OCI-LY7 (cell line): ENCODE results near the gene UGT1A3. TPM values are rescaled to one million over a fixed set of nuclear protein-coding genes. Genes with fewer than 3 reads are reported as not detected.
"Not testable (repeated sequence)": the region's sequence is repeated elsewhere in the genome, so short reads cannot be mapped to it uniquely, and the experiment has no call there.

ENCODE experiments used
- BruUV-seq: library from RNA; stranded (reverse); fragments of 400-500 nt; replicated peaks from 2 replicates; lab custom pipeline; 2021; lab: Mats Ljungman, UMichigan
- CTCF ChIA-PET: fragments of 300-600 bp; sonication (Branson Sonifier 250); formaldehyde crosslinking; loops from one replicate; lab custom pipeline; 2022; ENCODE audit warnings: antibody characterized with exemption; ENCODE audit not compliant: unreplicated experiment; lab: Charles Lee
- POLR2A ChIA-PET: fragments of 300-600 bp; sonication (Branson Sonifier 250); formaldehyde crosslinking; loops from one replicate; lab custom pipeline; 2022; ENCODE audit warnings: antibody characterized with exemption; lab: Charles Lee
- DNase-seq: peaks from one replicate; pipeline ENCODE4 v3.0.0-alpha.2; 2015; ENCODE audit warnings: low spot score
- H2AFZ ChIP-seq: fragments of 200-600 bp; sonication (generic), shearing (Covaris generic); 2 replicates; pipeline ENCODE4 v1.6.1; 2014; ENCODE audit warnings: mild to moderate bottlenecking, antibody characterized with exemption, low read length, moderate library complexity
- H3K27ac ChIP-seq: fragments of 200-600 bp; sonication (generic); 2 replicates; pipeline ENCODE4 v1.5.1; 2014; ENCODE audit warnings: mixed run types, low read depth, mild to moderate bottlenecking, moderate library complexity, low read length, inconsistent platforms; ENCODE audit not compliant: poor library complexity, severe bottlenecking
- H3K36me3 ChIP-seq: fragments of 200-600 bp; sonication (generic); 2 replicates; pipeline ENCODE4 v1.6.1; 2014; ENCODE audit warnings: mild to moderate bottlenecking, antibody characterized with exemption, low read length, moderate library complexity, mixed read lengths; ENCODE audit not compliant: insufficient read depth
- H3K4me1 ChIP-seq: fragments of 200-600 bp; sonication (generic); 2 replicates; pipeline ENCODE4 v1.5.1; 2014; ENCODE audit warnings: mild to moderate bottlenecking, low read length; ENCODE audit not compliant: insufficient read depth, poor library complexity, severe bottlenecking
- H3K4me2 ChIP-seq: fragments of 200-600 bp; sonication (generic); 2 replicates; pipeline ENCODE4 v1.6.1; 2014; ENCODE audit warnings: mild to moderate bottlenecking, low read length
- H3K4me3 ChIP-seq: fragments of 200-600 bp; sonication (generic); 2 replicates; pipeline ENCODE4 v1.5.1; 2014; ENCODE audit warnings: mild to moderate bottlenecking, low read depth, low read length; ENCODE audit not compliant: poor library complexity, severe bottlenecking
- H3K79me2 ChIP-seq: fragments of 200-600 bp; sonication (generic); 2 replicates; pipeline ENCODE4 v1.6.1; 2016; ENCODE audit warnings: low read depth, mild to moderate bottlenecking, low read length, moderate library complexity, mixed read lengths; ENCODE audit not compliant: insufficient read depth
- H3K9me2 ChIP-seq: fragments of 200-600 bp; sonication (generic); 2 replicates; pipeline ENCODE4 v1.6.1; 2016; ENCODE audit warnings: mild to moderate bottlenecking, low read length, mixed read lengths; ENCODE audit not compliant: insufficient read depth
- H3K9me3 ChIP-seq: fragments of 200-600 bp; sonication (generic); 2 replicates; pipeline ENCODE4 v1.6.1; 2014; ENCODE audit warnings: mild to moderate bottlenecking, mixed run types, low read length, mixed read lengths
- H4K20me1 ChIP-seq: fragments of 200-600 bp; sonication (generic); 2 replicates; pipeline ENCODE4 v1.6.1; 2014; ENCODE audit warnings: mild to moderate bottlenecking, antibody characterized with exemption, low read length, moderate library complexity, mixed read lengths; ENCODE audit not compliant: insufficient read depth
- EZH2phosphoT487 ChIP-seq: fragments of 200-600 bp; sonication (generic); IDR thresholded peaks from 2 replicates; pipeline ENCODE4 v1.6.1; 2018; ENCODE audit warnings: low read depth, borderline replicate concordance, mild to moderate bottlenecking, mixed run types, antibody characterized with exemption, low read length, moderate library complexity, mixed read lengths
- intact Hi-C: fragments of 100-400 bp; cut with micrococcal nuclease; formaldehyde crosslinking; loops from one replicate; pipeline ENCODE4 v1.10.0; 2022; ENCODE audit not compliant: unreplicated experiment
- total RNA-seq, 2 experiments: library from RNA; depleted of rRNA in 1 of 2; stranded (reverse); fragments of >200 nt in 1 of 2; shearing (Covaris generic) in 1 of 2; gene quantifications; 2 replicates each; pipeline ENCODE4 v1.2.3, GENCODE V29; 2014 to 2022
- TF ChIP-seq, protein P1 (sequence below): fragments of 200-600 bp; sonication (generic); conservative IDR thresholded peaks from 2 replicates; pipeline ENCODE4 v1.5.1; 2014; ENCODE audit warnings: mild to moderate bottlenecking, antibody characterized with exemption, low read length, moderate library complexity, mixed read lengths

Gene UGT1A3
- total RNA-seq, 2 experiments from 2014 or later: not detected

DNA sequence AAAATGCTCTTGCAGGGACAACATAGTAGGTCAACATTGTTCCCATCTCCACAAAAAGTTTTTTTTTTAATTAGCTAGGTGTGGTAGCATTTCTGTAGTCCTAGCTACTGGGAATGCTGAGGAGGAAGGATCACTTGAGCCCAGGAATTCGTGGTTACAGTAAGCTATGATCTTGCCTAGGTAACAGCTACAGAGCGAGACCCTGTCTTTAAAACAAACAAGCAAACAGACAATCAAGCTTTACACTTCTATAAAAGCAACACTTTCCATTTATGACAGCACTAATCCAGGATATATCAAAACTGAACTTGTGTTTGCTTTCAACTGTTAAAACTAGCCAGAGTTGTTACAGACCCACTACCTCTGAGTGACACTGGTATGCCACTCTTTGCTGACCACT is 12.0 kb downstream of the UGT1A3 start:
- CTCF ChIA-PET: no interaction called here
- no TSS peak for BruUV-seq

DNA sequence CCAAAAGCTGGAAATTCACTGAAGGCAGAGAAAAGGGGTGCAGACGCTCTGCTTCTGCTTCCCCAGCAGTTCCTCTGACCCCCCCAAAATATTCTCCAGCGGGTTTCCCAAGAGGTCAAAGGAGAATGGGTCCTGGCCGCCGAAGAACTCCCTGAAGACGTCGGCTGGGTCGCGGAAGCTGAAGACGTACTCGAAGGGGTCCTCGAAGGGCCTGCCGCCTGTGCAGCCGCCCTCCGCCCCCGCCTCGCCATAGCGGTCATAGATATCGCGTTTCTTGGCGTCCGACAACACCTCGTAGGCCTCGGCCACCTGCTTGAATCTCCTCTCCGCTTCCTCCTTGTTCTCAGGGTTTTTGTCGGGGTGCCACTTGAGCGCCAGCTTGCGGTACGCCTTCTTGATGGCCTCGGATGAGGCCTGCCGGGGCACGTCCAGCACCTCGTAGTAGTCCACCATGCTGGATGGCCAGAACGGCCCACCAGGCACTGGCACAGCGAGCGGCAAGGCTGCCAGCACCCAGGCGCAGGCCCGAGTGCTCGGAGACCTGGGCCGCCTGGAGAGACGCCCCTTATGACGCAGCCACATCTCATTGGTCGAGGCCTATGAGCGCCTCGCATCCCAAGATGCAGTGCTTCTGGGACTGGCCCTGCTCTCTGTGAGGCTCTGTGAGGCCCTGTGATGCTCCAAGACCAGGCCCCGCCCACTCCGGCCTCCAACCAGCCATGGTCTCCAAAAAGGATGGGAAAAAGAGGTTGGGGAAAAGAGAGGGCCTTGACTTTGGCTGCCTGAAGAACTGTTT is 14.8 kb downstream of the UGT1A3 start:
- DNase-seq: no peak
- no peaks in the 10 kb centered on the region for H3K36me3 ChIP-seq
- H3K79me2 ChIP-seq: no peaks in the 10 kb centered on the region
- CTCF ChIA-PET: no interaction called here
- no peaks in the 10 kb centered on the region for H3K9me3 ChIP-seq
- H3K4me1 ChIP-seq: no peaks in the 10 kb centered on the region
- H4K20me1 ChIP-seq: no peaks in the 10 kb centered on the region
- no peak overlapping the region for H2AFZ ChIP-seq
- TF ChIP-seq, protein P1, sequence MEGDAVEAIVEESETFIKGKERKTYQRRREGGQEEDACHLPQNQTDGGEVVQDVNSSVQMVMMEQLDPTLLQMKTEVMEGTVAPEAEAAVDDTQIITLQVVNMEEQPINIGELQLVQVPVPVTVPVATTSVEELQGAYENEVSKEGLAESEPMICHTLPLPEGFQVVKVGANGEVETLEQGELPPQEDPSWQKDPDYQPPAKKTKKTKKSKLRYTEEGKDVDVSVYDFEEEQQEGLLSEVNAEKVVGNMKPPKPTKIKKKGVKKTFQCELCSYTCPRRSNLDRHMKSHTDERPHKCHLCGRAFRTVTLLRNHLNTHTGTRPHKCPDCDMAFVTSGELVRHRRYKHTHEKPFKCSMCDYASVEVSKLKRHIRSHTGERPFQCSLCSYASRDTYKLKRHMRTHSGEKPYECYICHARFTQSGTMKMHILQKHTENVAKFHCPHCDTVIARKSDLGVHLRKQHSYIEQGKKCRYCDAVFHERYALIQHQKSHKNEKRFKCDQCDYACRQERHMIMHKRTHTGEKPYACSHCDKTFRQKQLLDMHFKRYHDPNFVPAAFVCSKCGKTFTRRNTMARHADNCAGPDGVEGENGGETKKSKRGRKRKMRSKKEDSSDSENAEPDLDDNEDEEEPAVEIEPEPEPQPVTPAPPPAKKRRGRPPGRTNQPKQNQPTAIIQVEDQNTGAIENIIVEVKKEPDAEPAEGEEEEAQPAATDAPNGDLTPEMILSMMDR: no peak
- TF ChIP-seq EZH2phosphoT487: no peak
- H3K4me2 ChIP-seq: no peak overlapping the region
- intact Hi-C loops: no loop called here
- BruUV-seq: no TSS peak
- H3K4me3 ChIP-seq: no peak overlapping the region
- H3K27ac ChIP-seq: no peak overlapping the region
- POLR2A ChIA-PET: no interaction called here
- H3K9me2 ChIP-seq: no peaks in the 10 kb centered on the region

More for the DNA sequence above, 12.0 kb downstream of the UGT1A3 start:
- Histone ChIP-seq H3K79me2 (no peaks in the 10 kb centered on the region), H3K4me1 (no peaks in the 10 kb centered on the region), H3K4me2 (no peak overlapping the region), H4K20me1 (no peaks in the 10 kb centered on the region), H3K36me3 (no peaks in the 10 kb centered on the region), H3K9me3 (no peaks in the 10 kb centered on the region), H3K27ac (no peak overlapping the region), H3K9me2 (no peaks in the 10 kb centered on the region), H2AFZ (no peak overlapping the region), H3K4me3 (no peak overlapping the region)
- DNase-seq: no peak
- intact Hi-C loops: no loop called here
- TF ChIP-seq, protein P1: no peak
- TF ChIP-seq EZH2phosphoT487: no peak
- POLR2A ChIA-PET: no interaction called here

DNA sequence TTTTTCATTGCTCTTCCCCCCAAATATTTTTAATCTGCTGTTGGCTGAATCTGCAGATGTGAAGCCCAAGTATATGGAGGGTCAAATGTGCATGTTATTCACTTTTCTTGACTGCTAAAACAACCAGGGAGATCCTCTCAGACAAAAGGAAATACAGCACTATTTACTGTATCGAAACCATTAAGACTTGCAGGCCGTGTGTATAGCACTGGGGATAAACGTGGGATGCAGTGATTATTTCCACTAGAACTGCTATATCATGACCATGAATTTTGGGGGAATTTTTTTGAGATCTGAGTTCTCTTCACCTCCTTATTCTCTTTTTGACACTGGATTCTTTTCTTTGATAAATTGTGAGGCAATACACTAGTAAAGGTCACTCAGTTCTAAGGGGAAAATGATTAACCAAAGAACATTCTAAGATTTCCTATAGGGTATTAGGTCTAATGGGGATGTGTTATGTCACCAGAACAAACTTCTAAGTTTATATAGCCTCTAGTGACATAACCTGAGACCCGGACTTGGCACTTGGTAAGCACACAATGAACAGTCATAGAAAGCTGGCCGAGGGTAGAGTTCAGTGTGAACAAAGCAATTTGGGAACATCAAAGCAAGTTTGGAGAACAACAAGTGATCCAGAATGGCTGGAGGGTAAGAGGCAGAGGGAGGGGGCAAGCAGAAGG is 16.4 kb downstream of the UGT1A3 start:
- intact Hi-C loops: no loop called here
- H3K4me3 ChIP-seq: no peak overlapping the region
- H3K9me2 ChIP-seq: no peaks in the 10 kb centered on the region
- BruUV-seq: no TSS peak
- no peaks in the 10 kb centered on the region for H4K20me1 ChIP-seq
- no peak overlapping the region for H3K4me2 ChIP-seq
- no peak for DNase-seq
- H3K27ac ChIP-seq: no peak overlapping the region
- H3K36me3 ChIP-seq: no peaks in the 10 kb centered on the region
- POLR2A ChIA-PET: no interaction called here
- no peaks in the 10 kb centered on the region for H3K79me2 ChIP-seq
- CTCF ChIA-PET: no interaction called here
- H2AFZ ChIP-seq: no peak overlapping the region
- H3K9me3 ChIP-seq: no peaks in the 10 kb centered on the region
- H3K4me1 ChIP-seq: no peaks in the 10 kb centered on the region
- TF ChIP-seq, protein P1: no peak
- no peak for TF ChIP-seq EZH2phosphoT487

DNA sequence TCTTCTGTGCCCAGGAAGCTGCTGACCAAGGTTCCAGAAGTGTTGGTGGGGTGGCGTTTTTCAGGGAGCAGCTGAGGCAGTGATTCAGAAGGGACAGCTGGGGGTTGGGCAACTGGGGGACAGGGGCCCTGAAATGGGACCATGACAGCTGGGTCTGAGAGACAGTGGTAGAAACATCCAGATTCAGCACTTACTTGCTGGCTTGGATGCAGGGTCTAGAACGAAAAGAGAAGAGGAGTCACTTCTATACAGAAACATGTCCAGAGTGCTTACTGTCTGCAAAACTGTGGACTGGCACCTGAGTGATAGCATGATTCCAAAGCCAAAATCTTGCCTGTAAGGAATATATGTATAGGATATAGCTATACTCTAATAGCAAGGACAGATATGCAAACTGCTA is 17.0 kb downstream of the UGT1A3 start:
- H3K27ac ChIP-seq, intact Hi-C loops, CTCF ChIA-PET, H3K4me2 ChIP-seq, H3K9me2 ChIP-seq, BruUV-seq, H3K9me3 ChIP-seq, H3K36me3 ChIP-seq, DNase-seq, H2AFZ ChIP-seq, H4K20me1 ChIP-seq, H3K4me1 ChIP-seq, H3K4me3 ChIP-seq, POLR2A ChIA-PET, H3K79me2 ChIP-seq: not testable (repeated sequence)
